ENCODE data around the gene JAZF1. TPM values are rescaled to one million over a fixed set of nuclear protein-coding genes. Genes with fewer than 3 reads are reported as not detected.

The JAZF1 gene
- total and polyA plus RNA-seq, 2 of the 8 experiments (the other 6 are each of a cell fraction or from before 2014, with no cell fraction given), result 2.6 to 21.8 TPM

GRCh38 chr7:27788437-27788836 is 392.2 kb downstream of the JAZF1 start:
- H3K4me2 ChIP-seq (ENCODE audit: insufficient read depth in 1 of 2, low read depth in 2 of 2, low read length in 2 of 2), result no peak overlapping the region
- H2BK20ac ChIP-seq (ENCODE audit: low read length), result no peak overlapping the region
- no peak overlapping the region for H2BK15ac ChIP-seq (ENCODE audit: low read length)
- H3K23ac ChIP-seq (ENCODE audit: insufficient read length), result no peak overlapping the region
- POLR2A ChIA-PET (ENCODE audit: partially characterized antibody), result no interaction called here
- no peak for FAIRE-seq
- no peak overlapping the region for H4K5ac ChIP-seq (ENCODE audit: insufficient read length, low read depth, low read length)
- no peak overlapping the region for H3K14ac ChIP-seq (ENCODE audit: insufficient read length)
- H2BK12ac ChIP-seq (ENCODE audit: low read depth, low read length), result no peak overlapping the region
- H3K9ac ChIP-seq (replicated peaks in 1 of 4; ENCODE audit: extremely low read depth in 1 of 4, low read depth in 3 of 4, low read length in 3 of 4), result no peak overlapping the region
- H3K27me3 ChIP-seq (replicated peaks in 1 of 4; ENCODE audit: control insufficient read depth in 3 of 4, extremely low read depth in 1 of 4, insufficient read depth in 3 of 4, low read length in 3 of 4), result no peaks in the 10 kb centered on the region
- no peak overlapping the region for H4K8ac ChIP-seq (ENCODE audit: extremely low read depth, insufficient read depth, low read length)
- no peak for DNase-seq (ENCODE audit: low read depth in 1 of 2, low spot score in 2 of 2)
- no peak overlapping the region for H2AK5ac ChIP-seq (ENCODE audit: low read depth, low read length)
- CTCF ChIA-PET (ENCODE audit: partially characterized antibody), result no interaction called here
- H2BK120ac ChIP-seq (replicated peaks; ENCODE audit: low read depth, low read length), result no peak overlapping the region
- no peak overlapping the region for H3K56ac ChIP-seq (replicated peaks; ENCODE audit: insufficient read length, low read depth, low read length)
- TF ChIP-seq, protein P1, sequence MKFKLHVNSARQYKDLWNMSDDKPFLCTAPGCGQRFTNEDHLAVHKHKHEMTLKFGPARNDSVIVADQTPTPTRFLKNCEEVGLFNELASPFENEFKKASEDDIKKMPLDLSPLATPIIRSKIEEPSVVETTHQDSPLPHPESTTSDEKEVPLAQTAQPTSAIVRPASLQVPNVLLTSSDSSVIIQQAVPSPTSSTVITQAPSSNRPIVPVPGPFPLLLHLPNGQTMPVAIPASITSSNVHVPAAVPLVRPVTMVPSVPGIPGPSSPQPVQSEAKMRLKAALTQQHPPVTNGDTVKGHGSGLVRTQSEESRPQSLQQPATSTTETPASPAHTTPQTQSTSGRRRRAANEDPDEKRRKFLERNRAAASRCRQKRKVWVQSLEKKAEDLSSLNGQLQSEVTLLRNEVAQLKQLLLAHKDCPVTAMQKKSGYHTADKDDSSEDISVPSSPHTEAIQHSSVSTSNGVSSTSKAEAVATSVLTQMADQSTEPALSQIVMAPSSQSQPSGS (IDR thresholded peaks at IDR 0.05; ENCODE audit: low read length), result no peak
- TF ChIP-seq BCL11A (IDR thresholded peaks at IDR 0.05; ENCODE audit: low read depth in 2 of 2, low read length in 2 of 2), result no peak
- no peak for TF ChIP-seq RXRA (IDR thresholded peaks at IDR 0.05; ENCODE audit: insufficient read depth, low read depth, low read length)
- TF ChIP-seq JUND (IDR thresholded peaks at IDR 0.05; ENCODE audit: low read length), result no peak
- TF ChIP-seq CBX8 (IDR thresholded peaks at IDR 0.05; ENCODE audit: borderline replicate concordance, low read depth, low read length), result no peak
- no peak for TF ChIP-seq RNF2 (IDR thresholded peaks at IDR 0.05; ENCODE audit: borderline replicate concordance, low read depth, low read length, missing control alignments, poor library complexity, severe bottlenecking)
- no peak for TF ChIP-seq FOSL1 (IDR thresholded peaks at IDR 0.05; ENCODE audit: insufficient read depth, low read depth, low read length)
- no peak for TF ChIP-seq TCF12 (IDR thresholded peaks at IDR 0.05; ENCODE audit: low read depth, low read length)
- no peak for TF ChIP-seq KDM4A (IDR thresholded peaks at IDR 0.05; ENCODE audit: low read depth, low read length, severe bottlenecking)
- no peak for TF ChIP-seq CEBPB (IDR thresholded peaks at IDR 0.05; ENCODE audit: low read depth, low read length)
- no peak overlapping the region for H3K18ac ChIP-seq (ENCODE audit: extremely low read depth, low read length)
- H3K9me3 ChIP-seq (ENCODE audit: insufficient read depth in 2 of 2, low read depth in 1 of 2, low read length in 1 of 2), result no peaks in the 10 kb centered on the region
- no peak overlapping the region for H3K27ac ChIP-seq (ENCODE audit: low read depth, low read length)
- no peaks in the 10 kb centered on the region for H3K79me2 ChIP-seq (ENCODE audit: control insufficient read depth in 1 of 2, insufficient read depth in 2 of 2, low read length in 2 of 2)
- H4K20me1 ChIP-seq (replicated peaks in 1 of 2; ENCODE audit: control insufficient read depth in 1 of 2, insufficient read depth in 2 of 2, low read length in 2 of 2), result no peaks in the 10 kb centered on the region
- peaks cover 0 to 15% (median 3%) of the 10 kb centered on the region in 4 experiments; a peak in 3 of 8 replicates for H3K36me3 ChIP-seq (ENCODE audit: control insufficient read depth in 2 of 4, insufficient read depth in 4 of 4, low read length in 3 of 4)
- no peak overlapping the region for H4K91ac ChIP-seq (replicated peaks; ENCODE audit: insufficient read length, low read length)
- H3K4me3 ChIP-seq (ENCODE audit: extremely low read depth in 1 of 4, insufficient read depth in 2 of 4, low read depth in 3 of 4, low read length in 4 of 4), result no peak overlapping the region
- H3K79me1 ChIP-seq (ENCODE audit: low read depth, low read length), result no peaks in the 10 kb centered on the region
- H2AFZ ChIP-seq (ENCODE audit: low read length), result no peak overlapping the region
- no peak overlapping the region for H3K4ac ChIP-seq (replicated peaks; ENCODE audit: insufficient read length, low read depth, low read length)
- no peaks in the 10 kb centered on the region for H3K4me1 ChIP-seq (replicated peaks in 1 of 4; ENCODE audit: control insufficient read depth in 3 of 4, insufficient read depth in 4 of 4, low read length in 3 of 4)
- no peak overlapping the region for H2BK5ac ChIP-seq (ENCODE audit: low read depth, low read length)
- no peaks in the 10 kb centered on the region for H3K23me2 ChIP-seq (ENCODE audit: low read depth, low read length)

Data from H1 (cell line).